HCT116 (cell line): ENCODE data around the gene KCNC1. TPM values are rescaled to one million over a fixed set of nuclear protein-coding genes. Genes with fewer than 3 reads are reported as not detected.

Experiments
- ATAC-seq: fragments of 200-7000 bp; cut with Tn5 transposase; 2 replicates; pipeline ENCODE4 v1.9.1; 2020; ENCODE audit warnings: mild to moderate bottlenecking, moderate library complexity
- BruUV-seq: library from RNA; stranded (reverse); fragments of 400-500 nt; replicated peaks from 2 replicates; lab custom pipeline; 2021; lab: Mats Ljungman, UMichigan
- CTCF ChIA-PET: fragments of 300-600 bp; sonication (Branson Sonifier 250); formaldehyde crosslinking; loops from one replicate; lab custom pipeline; 2021; ENCODE audit warnings: antibody characterized with exemption; lab: Charles Lee
- POLR2A ChIA-PET: fragments of 300-600, 350-600 bp; sonication (Branson Sonifier 250); formaldehyde crosslinking; loops from one replicate; lab custom pipeline; 2021; ENCODE audit warnings: antibody characterized with exemption; lab: Charles Lee
- RAD21 ChIA-PET, 2 experiments: fragments of 300-600 bp; sonication (Branson Sonifier 250); formaldehyde crosslinking; loops; one replicate each; lab custom pipeline; 2023; ENCODE audit warnings: low total read pairs in 2 of 2; ENCODE audit not compliant: uncharacterized antibody in 2 of 2, unreplicated experiment in 2 of 2, low non-redundant PET in 1 of 2; lab: Charles Lee
- DNase-seq: peaks from one replicate; pipeline ENCODE4 v3.0.0-alpha.2; 2010; ENCODE audit warnings: low read depth, low spot score
- H2AFZ ChIP-seq: fragments of 200-600 bp; shearing (Covaris generic), sonication (generic); 2 replicates; pipeline ENCODE4 v1.6.1; 2017; ENCODE audit warnings: low read depth, mixed run types, mixed read lengths, antibody characterized with exemption, low read length; ENCODE audit not compliant: poor library complexity, severe bottlenecking
- H3K27ac ChIP-seq: 2 replicates; pipeline ENCODE4 v1.5.1; 2012; ENCODE audit warnings: low read depth, low read length
- H3K27me3 ChIP-seq: fragments of 200-600 bp; sonication (generic); 2 replicates; pipeline ENCODE4 v1.6.1; 2016; ENCODE audit warnings: mixed run types, low read length, mixed read lengths; ENCODE audit not compliant: insufficient read depth
- H3K36me3 ChIP-seq, 2 experiments: fragments of 200-500 bp in 1 of 2; fragments of 200-600 bp in 1 of 2; sonication (Bioruptor generic) in 1 of 2; sonication (generic) in 1 of 2; 2 replicates each; pipeline versions ENCODE4 v1.5.1 to v1.6.1; 2014 to 2016; ENCODE audit warnings: low read length in 2 of 2, inconsistent platforms in 1 of 2, mixed read lengths in 1 of 2, mixed run types in 1 of 2; ENCODE audit not compliant: insufficient read depth in 2 of 2, control insufficient read depth in 1 of 2
- H3K4me1 ChIP-seq, 2 experiments: fragments of 200-600 bp in 1 of 2; sonication (generic) in 1 of 2; 2 replicates each; pipeline versions ENCODE4 v1.5.1 to v1.6.1; 2012 to 2017; ENCODE audit warnings: low read length in 2 of 2, inconsistent platforms in 1 of 2, mild to moderate bottlenecking in 1 of 2, mixed read lengths in 1 of 2, mixed run types in 1 of 2, moderate library complexity in 1 of 2; ENCODE audit not compliant: insufficient read depth in 2 of 2, control insufficient read depth in 1 of 2
- H3K4me2 ChIP-seq: fragments of 200-600 bp; sonication (generic); 2 replicates; pipeline ENCODE4 v1.6.1; 2017; ENCODE audit warnings: mixed run types, low read length, mixed read lengths
- H3K4me3 ChIP-seq, 2 experiments: fragments of 200-600 bp in 1 of 2; sonication (generic) in 1 of 2; replicated peaks in 1 of 2; 2 replicates each; pipeline ENCODE4 v1.5.1; 2011 to 2016; ENCODE audit warnings: low read length in 2 of 2, control low read depth in 1 of 2, low read depth in 1 of 2, mild to moderate bottlenecking in 1 of 2, mixed read lengths in 1 of 2, mixed run types in 1 of 2
- H3K79me2 ChIP-seq: fragments of 200-600 bp; sonication (generic); 2 replicates; pipeline ENCODE4 v1.6.1; 2017; ENCODE audit warnings: mild to moderate bottlenecking, mixed run types, low read length, moderate library complexity, mixed read lengths; ENCODE audit not compliant: insufficient read depth
- H3K9ac ChIP-seq: fragments of 200-600 bp; sonication (generic); 2 replicates; pipeline ENCODE4 v1.6.1; 2016; ENCODE audit warnings: low read length, mixed read lengths
- H3K9me2 ChIP-seq: fragments of 200-600 bp; sonication (generic), shearing (Covaris generic); 2 replicates; pipeline ENCODE4 v1.6.1; 2017; ENCODE audit warnings: mixed run types, mild to moderate bottlenecking, moderate library complexity; ENCODE audit not compliant: insufficient read depth
- H3K9me3 ChIP-seq, 2 experiments: fragments of 200-500 bp in 1 of 2; fragments of 200-600 bp in 1 of 2; sonication (Bioruptor generic) in 1 of 2; sonication (generic) in 1 of 2; 2 replicates each; pipeline ENCODE4 v1.6.1; 2014 to 2017; ENCODE audit warnings: low read length in 2 of 2, mixed read lengths in 2 of 2, inconsistent platforms in 1 of 2, low read depth in 1 of 2, mild to moderate bottlenecking in 1 of 2, mixed run types in 1 of 2, moderate library complexity in 1 of 2; ENCODE audit not compliant: control insufficient read depth in 1 of 2, insufficient read depth in 1 of 2
- H4K20me1 ChIP-seq: fragments of 200-600 bp; sonication (generic), shearing (Covaris generic); 2 replicates; pipeline ENCODE4 v1.6.1; 2017; ENCODE audit warnings: mixed run types, mild to moderate bottlenecking, moderate library complexity; ENCODE audit not compliant: insufficient read depth
- EGR1 ChIP-seq: IDR thresholded peaks from 2 replicates; pipeline ENCODE4 v1.6.1; 2012; ENCODE audit warnings: low read depth
- ELF1 ChIP-seq: IDR thresholded peaks from 2 replicates; pipeline ENCODE4 v1.6.1; 2012; ENCODE audit warnings: low read depth, borderline replicate concordance
- EZH2 ChIP-seq: fragments of 200-600 bp; sonication (generic); IDR thresholded peaks from 2 replicates; pipeline ENCODE4 v1.6.1; 2017; ENCODE audit warnings: antibody characterized with exemption, mixed run types
- POLR2AphosphoS5 ChIP-seq: IDR thresholded peaks from 2 replicates; pipeline ENCODE4 v1.6.1; 2011; ENCODE audit warnings: mild to moderate bottlenecking, low read depth, low read length, moderate library complexity
- RAD21 ChIP-seq: IDR thresholded peaks from 2 replicates; pipeline ENCODE4 v1.6.1; 2012; ENCODE audit warnings: low read depth, mild to moderate bottlenecking
- SP1 ChIP-seq: IDR thresholded peaks from 2 replicates; pipeline ENCODE4 v1.6.1; 2012; ENCODE audit warnings: low read depth
- SRF ChIP-seq: IDR thresholded peaks from 2 replicates; pipeline ENCODE4 v1.6.1; 2012; ENCODE audit warnings: low read depth
- ZFX ChIP-seq: fragments of 450-650 bp; IDR thresholded peaks from 2 replicates; pipeline ENCODE4 v1.6.1; 2017
- intact Hi-C: fragments of 100-400 bp; cut with micrococcal nuclease; formaldehyde crosslinking; loops from 2 replicates; pipeline ENCODE4 v1.10.0; 2022
- total RNA-seq: library from RNA; stranded (reverse); gene quantifications from one replicate; pipeline ENCODE4 v1.2.1, GENCODE V29; 2021; ENCODE audit not compliant: unreplicated experiment
- TF ChIP-seq, protein P1 (sequence below): IDR thresholded peaks from 2 replicates; pipeline ENCODE4 v1.6.1; 2012
- TF ChIP-seq, protein P2 (sequence below), 3 experiments: fragments of 200-600 bp in 1 of 3; sonication (generic) in 1 of 3; IDR thresholded peaks in 2 of 3; conservative IDR thresholded peaks in 1 of 3; 2 replicates each; pipeline ENCODE4 v1.5.1; 2012 to 2017; ENCODE audit warnings: low read depth in 2 of 3, low read length in 2 of 3, antibody characterized with exemption in 1 of 3, borderline replicate concordance in 1 of 3, control low read depth in 1 of 3, mild to moderate bottlenecking in 1 of 3, mixed read lengths in 1 of 3, mixed run types in 1 of 3, moderate library complexity in 1 of 3; ENCODE audit not compliant: insufficient read depth in 1 of 3
- TF ChIP-seq, protein P3 (sequence below): IDR thresholded peaks from 2 replicates; pipeline ENCODE4 v1.6.1; 2011; ENCODE audit warnings: mild to moderate bottlenecking, low read length, moderate library complexity; ENCODE audit not compliant: insufficient replicate concordance; ENCODE audit errors: extremely low read depth

KCNC1 gene
- total RNA-seq, 1 experiment from 2014 or later, result 0.12 TPM

DNA sequence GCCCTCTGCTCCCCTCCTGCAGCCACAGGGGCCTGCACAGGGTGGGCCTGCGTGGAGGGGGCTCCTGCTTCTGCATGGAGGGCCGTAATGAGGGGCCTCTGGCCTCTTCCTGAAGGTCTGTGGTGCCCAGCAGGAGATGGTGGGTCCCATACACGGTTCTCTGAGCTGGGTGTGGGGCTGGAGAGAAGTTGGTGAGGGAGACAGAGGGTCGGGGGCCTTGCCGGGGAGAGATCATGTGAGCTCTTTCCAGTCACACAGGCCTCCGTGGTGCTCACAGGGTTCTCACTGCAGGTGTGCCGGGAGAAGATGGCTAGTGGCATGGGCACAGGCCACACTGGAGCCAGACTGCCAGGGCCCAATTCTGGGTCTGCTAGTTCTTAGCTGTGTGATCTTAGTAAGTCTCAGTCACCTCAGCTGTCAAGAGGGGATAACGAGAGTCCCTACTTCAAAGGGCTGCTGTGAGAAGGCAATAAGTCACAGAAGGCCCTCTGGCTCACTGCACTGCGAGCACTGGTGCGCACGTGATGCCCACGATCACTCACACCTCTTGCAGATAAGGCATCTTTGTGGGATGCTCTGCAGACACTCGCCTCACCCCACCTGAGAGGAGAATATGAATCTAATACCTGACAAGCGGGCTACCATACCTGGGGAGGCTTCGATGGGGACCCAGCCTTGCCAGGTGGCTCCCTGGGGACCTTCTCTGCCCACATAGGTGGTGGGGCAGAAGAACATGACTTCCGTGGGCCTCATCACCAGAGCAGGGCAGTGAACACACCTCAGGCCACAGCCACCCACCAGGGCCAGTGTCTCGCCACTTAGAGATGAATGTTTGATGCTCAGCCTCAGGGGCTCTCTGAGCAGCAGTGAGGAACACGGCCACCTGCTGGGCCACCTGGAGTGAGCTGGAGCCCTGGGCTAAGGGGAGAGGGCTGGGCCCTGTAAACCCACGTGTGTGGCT is 14.5 kb downstream of the KCNC1 start (continued):
- no peak for TF ChIP-seq RAD21
- no peak for TF ChIP-seq ELF1
- TF ChIP-seq, protein P1, sequence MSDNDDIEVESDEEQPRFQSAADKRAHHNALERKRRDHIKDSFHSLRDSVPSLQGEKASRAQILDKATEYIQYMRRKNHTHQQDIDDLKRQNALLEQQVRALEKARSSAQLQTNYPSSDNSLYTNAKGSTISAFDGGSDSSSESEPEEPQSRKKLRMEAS, result no peak
- TF ChIP-seq SRF, result no peak
- TF ChIP-seq POLR2AphosphoS5, result no peak

DNA sequence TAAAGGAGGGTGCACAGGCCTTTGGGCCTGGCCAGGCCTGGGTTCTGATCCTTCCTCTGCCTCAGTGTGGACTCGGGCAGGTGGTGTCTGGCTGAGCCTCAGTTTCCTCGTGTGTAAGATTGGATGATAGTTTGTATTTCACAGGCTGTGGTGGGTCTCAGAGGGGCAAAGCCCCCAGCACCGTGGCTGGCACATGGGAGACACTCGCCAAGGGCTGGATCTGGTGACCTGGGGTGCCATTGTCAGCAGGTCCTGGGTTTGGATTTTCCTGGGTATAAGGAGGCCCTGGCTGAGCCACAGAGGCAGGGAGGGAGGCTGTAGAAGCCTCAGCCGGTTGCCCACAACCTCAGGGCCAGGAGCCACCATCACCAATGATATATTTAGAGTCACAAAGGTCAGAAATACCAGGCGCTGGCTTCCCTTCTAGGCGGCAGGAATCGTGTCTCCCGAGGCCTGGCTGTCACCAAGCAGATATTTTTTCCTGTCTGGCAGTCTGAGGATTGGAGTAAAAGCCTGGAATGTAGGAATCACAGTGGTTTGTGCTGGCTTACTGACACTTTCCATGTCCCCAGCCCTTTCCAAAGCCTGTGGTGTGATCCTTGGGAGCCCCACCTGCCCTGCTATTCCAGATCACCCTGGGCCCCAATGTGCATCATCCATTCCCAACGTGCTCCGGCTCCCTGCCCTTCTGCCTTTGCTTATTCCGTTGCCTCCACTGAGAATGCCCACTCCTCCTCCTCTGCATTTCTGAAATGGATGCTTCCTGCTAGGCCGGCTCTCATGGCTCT is 15.6 kb downstream of the KCNC1 start:
- peaks cover 13% of the 10 kb centered on the region; the same call in 1 of the 2 replicates for H3K27me3 ChIP-seq
- H3K79me2 ChIP-seq, result no peaks in the 10 kb centered on the region
- no peak overlapping the region for H2AFZ ChIP-seq
- H3K4me3 ChIP-seq, result no peak overlapping the region
- H4K20me1 ChIP-seq, result no peaks in the 10 kb centered on the region
- TF ChIP-seq SRF, result no peak
- no peak for TF ChIP-seq ZFX
- TF ChIP-seq EGR1, result no peak
- TF ChIP-seq, protein P2, sequence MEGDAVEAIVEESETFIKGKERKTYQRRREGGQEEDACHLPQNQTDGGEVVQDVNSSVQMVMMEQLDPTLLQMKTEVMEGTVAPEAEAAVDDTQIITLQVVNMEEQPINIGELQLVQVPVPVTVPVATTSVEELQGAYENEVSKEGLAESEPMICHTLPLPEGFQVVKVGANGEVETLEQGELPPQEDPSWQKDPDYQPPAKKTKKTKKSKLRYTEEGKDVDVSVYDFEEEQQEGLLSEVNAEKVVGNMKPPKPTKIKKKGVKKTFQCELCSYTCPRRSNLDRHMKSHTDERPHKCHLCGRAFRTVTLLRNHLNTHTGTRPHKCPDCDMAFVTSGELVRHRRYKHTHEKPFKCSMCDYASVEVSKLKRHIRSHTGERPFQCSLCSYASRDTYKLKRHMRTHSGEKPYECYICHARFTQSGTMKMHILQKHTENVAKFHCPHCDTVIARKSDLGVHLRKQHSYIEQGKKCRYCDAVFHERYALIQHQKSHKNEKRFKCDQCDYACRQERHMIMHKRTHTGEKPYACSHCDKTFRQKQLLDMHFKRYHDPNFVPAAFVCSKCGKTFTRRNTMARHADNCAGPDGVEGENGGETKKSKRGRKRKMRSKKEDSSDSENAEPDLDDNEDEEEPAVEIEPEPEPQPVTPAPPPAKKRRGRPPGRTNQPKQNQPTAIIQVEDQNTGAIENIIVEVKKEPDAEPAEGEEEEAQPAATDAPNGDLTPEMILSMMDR (IDR thresholded peaks at IDR 0.05 in 2 of 3, conservative IDR thresholded peaks at IDR 0.05 in 1 of 3; ENCODE audit: borderline replicate concordance in 1 of 3, insufficient read depth in 1 of 3, low read depth in 2 of 3, low read length in 2 of 3), result no peak
- no peak for TF ChIP-seq POLR2AphosphoS5
- no peak for TF ChIP-seq SP1
- TF ChIP-seq, protein P1, result no peak
- TF ChIP-seq EZH2, result no peak
- TF ChIP-seq, protein P3, sequence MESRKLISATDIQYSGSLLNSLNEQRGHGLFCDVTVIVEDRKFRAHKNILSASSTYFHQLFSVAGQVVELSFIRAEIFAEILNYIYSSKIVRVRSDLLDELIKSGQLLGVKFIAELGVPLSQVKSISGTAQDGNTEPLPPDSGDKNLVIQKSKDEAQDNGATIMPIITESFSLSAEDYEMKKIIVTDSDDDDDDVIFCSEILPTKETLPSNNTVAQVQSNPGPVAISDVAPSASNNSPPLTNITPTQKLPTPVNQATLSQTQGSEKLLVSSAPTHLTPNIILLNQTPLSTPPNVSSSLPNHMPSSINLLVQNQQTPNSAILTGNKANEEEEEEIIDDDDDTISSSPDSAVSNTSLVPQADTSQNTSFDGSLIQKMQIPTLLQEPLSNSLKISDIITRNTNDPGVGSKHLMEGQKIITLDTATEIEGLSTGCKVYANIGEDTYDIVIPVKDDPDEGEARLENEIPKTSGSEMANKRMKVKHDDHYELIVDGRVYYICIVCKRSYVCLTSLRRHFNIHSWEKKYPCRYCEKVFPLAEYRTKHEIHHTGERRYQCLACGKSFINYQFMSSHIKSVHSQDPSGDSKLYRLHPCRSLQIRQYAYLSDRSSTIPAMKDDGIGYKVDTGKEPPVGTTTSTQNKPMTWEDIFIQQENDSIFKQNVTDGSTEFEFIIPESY, result no peak
- TF ChIP-seq ELF1, result no peak
- TF ChIP-seq, all 23 proteins: peak for 0
- Histone ChIP-seq H3K4me1 (no peaks in the 10 kb centered on the region), H3K27ac (no peak overlapping the region), H3K9me2 (no peaks in the 10 kb centered on the region), H3K36me3 (no peaks in the 10 kb centered on the region), H3K9me3 (no peaks in the 10 kb centered on the region), H3K9ac (no peak overlapping the region), H3K4me2 (no peak overlapping the region)
- no TSS peak for BruUV-seq
- ChIA-PET POLR2A (no interaction called here), RAD21 (no interaction called here), CTCF (no interaction called here)
- no peak for ATAC-seq
- intact Hi-C loops, result no loop called here
- DNase-seq, result no peak
